Upper lobe of left lung (tissue), 4 donors: ENCODE data around the gene ABLIM2.

ENCODE experiments used
- CTCF ChIP-seq, 6 experiments: fragments of 450-650 bp in 4 of 6; fragments of 200-600 bp in 2 of 6; sonication (generic) in 2 of 6; IDR thresholded peaks; one replicate each; pipeline ENCODE4 v1.5.1; 2016 to 2019; ENCODE audit warnings: antibody characterized with exemption in 6 of 6
- EP300 ChIP-seq, 4 donors: sonication (generic); formaldehyde crosslinking; IDR thresholded peaks; one replicate each; pipeline ENCODE4 v1.5.1; 2017; ENCODE audit warnings: antibody characterized with exemption in 4 of 4, control low read depth in 2 of 4
- POLR2A ChIP-seq, 4 donors: fragments of 450-650 bp; IDR thresholded peaks; one replicate each; pipeline ENCODE4 v1.5.1; 2016 to 2017; ENCODE audit warnings: antibody characterized with exemption in 4 of 4, mild to moderate bottlenecking in 2 of 4
- POLR2AphosphoS5 ChIP-seq, 2 donors: sonication (generic); formaldehyde crosslinking; IDR thresholded peaks; one replicate each; pipeline ENCODE4 v1.5.1; 2017; ENCODE audit warnings: antibody characterized with exemption in 2 of 2

DNA sequence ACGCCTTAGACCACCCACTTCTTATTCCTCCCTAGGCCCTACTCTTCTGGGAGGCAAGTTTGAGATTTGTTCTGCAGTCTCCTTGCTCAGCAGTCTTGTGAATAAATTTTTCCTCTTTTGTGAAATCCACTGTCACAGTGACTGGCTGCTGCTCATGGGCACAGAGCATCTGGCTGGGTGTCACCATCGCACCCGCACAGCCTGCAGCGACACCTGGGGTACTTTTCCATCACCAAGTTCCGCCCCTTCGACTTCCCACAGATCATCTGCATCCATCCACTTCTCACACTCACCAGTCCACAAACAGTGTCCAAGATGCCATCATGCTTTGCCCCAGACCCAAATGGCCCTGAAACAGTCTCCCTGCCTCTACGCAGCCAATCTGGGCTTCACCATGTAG lies 182.6 kb downstream of the ABLIM2 start:
- TF ChIP-seq CTCF (IDR thresholded peaks at IDR 0.05) = no peak
- no peak for TF ChIP-seq POLR2A (IDR thresholded peaks at IDR 0.05)
- no peak for TF ChIP-seq EP300 (IDR thresholded peaks at IDR 0.05)
- no peak for TF ChIP-seq POLR2AphosphoS5 (IDR thresholded peaks at IDR 0.05)
